AG09309 (cell line): ENCODE data around the gene RHOT1.
"Not testable (repeated sequence)": the region's sequence is repeated elsewhere in the genome, so short reads cannot be mapped to it uniquely, and the experiment has no call there.

Experiments
- DNase-seq: peaks from one replicate; pipeline ENCODE4 v3.0.0-alpha.2; 2010; ENCODE audit warnings: low read depth
- H3K4me3 ChIP-seq: 2 replicates; pipeline ENCODE4 v1.5.1; 2011; ENCODE audit warnings: mild to moderate bottlenecking, low read depth, low read length, moderate library complexity; ENCODE audit not compliant: control insufficient read depth
- TF ChIP-seq, protein P1 (sequence below): IDR thresholded peaks from 2 replicates; pipeline ENCODE4 v1.5.1; 2011; ENCODE audit warnings: mild to moderate bottlenecking, low read depth, low read length, inconsistent platforms; ENCODE audit not compliant: insufficient read depth, control insufficient read depth; ENCODE audit errors: missing control alignments

RHOT1 gene

DNA sequence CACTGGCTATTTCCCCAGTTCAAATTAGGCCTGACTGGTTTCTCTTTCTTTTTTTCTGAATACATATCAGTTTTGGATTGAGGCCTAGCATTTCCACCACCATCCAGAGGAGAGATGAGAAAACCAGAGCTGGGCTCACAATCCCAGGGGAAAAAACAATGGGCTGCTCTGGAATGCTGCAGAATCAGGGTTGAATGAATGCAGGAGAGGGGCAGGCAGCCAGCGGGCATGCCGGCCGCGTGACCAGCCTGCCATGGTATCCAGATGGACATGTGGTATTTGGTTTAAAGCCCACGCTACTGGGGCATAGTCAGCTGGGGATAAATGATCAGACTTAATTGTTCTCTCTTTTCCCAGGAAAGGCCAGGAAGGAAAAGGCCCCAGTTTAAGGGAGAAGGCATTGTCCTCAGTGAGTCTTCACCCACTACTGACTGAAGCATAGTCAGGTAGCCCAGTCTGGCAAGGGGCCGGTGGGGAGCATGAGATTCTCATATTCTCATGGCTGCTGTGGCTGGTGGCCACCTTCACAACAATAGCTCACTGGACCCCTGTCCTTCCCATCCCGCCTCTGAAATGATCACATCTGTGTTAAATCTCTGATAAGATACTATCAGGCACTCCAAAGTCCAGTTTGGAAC is 38.7 kb upstream of the RHOT1 start:
- DNase-seq, result no peak
- H3K4me3 ChIP-seq, result no peak overlapping the region
- TF ChIP-seq, protein P1, sequence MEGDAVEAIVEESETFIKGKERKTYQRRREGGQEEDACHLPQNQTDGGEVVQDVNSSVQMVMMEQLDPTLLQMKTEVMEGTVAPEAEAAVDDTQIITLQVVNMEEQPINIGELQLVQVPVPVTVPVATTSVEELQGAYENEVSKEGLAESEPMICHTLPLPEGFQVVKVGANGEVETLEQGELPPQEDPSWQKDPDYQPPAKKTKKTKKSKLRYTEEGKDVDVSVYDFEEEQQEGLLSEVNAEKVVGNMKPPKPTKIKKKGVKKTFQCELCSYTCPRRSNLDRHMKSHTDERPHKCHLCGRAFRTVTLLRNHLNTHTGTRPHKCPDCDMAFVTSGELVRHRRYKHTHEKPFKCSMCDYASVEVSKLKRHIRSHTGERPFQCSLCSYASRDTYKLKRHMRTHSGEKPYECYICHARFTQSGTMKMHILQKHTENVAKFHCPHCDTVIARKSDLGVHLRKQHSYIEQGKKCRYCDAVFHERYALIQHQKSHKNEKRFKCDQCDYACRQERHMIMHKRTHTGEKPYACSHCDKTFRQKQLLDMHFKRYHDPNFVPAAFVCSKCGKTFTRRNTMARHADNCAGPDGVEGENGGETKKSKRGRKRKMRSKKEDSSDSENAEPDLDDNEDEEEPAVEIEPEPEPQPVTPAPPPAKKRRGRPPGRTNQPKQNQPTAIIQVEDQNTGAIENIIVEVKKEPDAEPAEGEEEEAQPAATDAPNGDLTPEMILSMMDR, result no peak

DNA sequence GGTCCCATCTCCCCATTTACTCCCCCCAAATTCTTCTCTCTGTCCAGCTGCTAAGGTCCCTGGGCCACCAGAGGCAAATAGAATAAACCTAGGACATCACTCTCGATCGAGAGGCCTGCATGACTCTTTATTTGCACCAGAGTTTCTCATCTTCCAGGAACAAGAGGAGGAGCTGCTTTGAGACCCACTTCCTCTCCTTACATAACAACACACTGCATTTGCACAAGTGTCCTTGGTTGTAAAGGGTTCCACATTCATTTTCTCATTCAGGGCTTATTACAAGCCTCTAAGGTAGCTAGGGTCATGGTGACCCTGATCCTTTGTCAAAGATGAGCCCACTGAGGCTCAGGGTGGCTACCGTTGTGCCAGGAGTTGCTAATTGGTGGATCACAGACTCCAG is 38.1 kb upstream of the RHOT1 start:
- no peak overlapping the region for H3K4me3 ChIP-seq
- no peak for DNase-seq
- TF ChIP-seq, protein P1, result no peak

DNA sequence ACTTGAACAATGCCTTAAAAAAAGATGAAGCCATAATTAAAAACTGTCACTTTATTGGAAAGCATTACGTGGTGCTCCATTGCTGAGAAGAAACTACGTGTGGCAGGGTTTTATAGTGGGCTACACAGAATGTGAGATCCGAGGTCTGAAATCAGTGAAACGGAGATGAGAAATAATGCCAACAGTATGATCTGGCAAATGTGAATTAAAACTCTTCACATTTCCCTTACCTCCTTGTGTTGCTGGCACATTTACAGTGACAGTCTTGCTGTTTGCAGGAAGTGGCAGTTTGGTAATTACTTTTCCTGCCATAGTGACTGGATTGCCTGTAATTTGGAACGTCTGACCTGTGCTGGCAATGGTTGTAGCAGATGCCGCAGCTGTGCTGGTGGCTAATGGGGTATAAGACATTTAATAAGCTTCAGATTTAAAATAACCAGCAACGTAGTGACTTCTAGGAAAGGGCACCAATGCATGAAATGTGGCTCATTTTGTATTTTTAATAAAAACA is 35.8 kb upstream of the RHOT1 start:
- not testable (repeated sequence) for H3K4me3 ChIP-seq

DNA sequence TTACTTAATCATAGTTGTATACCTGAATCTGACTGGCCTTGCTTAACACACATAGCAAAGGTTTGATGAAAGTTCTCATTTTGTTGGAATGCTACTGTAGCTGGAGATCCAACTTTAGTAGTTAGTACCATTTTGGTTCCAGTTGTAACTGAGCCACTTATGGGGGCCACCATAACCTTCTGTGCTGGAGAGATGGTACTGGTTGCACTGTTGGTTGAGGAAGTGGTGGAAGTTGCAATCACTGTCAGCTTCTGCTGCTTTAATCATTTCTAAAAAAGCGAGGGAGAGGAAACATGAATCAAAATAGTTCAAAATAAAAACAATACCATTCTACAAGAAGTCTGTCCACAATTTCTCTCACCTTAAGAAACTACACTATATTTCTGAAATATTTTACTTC is 35.1 kb upstream of the RHOT1 start:
- H3K4me3 ChIP-seq, DNase-seq: not testable (repeated sequence)

More for the DNA sequence above, 35.8 kb upstream of the RHOT1 start:
- not testable (repeated sequence) for DNase-seq

DNA sequence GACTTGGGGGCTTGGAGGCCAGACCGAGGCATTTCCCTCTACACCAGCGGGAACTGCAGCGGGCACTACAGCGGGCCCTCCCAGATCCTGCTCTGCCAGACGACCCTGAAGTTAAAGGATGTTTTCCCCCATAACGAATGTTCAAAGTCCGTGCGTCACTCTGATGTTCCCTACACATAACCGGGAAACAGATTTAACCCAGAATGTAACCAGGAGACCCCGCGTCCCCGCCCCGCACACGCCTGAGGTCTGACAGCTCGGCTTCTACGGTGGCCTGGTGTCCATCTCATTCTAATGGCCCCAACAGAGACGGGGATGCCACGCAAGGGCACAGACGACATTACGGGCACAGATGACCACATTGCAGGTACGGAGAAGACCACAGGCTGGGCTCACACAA is 31.7 kb upstream of the RHOT1 start:
- no peak for DNase-seq
- H3K4me3 ChIP-seq, result no peak overlapping the region
- TF ChIP-seq, protein P1, result no peak

DNA sequence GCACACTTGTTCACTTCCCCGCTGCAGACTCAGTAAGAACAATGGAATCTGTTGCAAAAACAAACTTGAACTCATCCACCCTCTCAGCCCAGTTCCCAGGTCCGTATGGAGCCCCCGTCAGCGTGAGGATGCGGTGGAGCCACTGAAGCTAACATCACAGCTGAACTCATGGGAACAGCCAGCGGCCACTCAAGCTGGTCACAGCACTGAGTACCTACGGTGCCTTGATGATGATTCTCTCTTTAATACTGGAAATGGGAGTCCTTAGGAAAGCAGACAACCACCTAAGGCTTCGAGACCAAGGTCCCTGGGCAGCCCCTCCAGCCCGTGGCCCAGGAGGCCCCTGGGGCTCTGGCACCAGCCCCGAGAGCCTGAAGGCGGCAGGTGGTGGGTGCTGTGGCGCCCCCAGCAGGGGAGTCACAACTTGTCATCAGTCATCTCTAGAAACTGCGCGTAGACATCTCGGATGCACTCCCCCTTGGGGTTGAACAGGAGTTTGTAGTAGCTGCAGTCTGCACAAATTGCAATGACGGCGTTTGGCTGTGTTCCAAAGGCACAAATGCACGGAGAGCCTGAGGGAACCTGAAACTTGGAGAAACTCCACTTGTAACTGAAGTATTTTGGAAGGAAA is 31.0 kb upstream of the RHOT1 start:
- no peak overlapping the region for H3K4me3 ChIP-seq
- TF ChIP-seq, protein P1, result peak; percentile 32
- DNase-seq, result no peak

DNA sequence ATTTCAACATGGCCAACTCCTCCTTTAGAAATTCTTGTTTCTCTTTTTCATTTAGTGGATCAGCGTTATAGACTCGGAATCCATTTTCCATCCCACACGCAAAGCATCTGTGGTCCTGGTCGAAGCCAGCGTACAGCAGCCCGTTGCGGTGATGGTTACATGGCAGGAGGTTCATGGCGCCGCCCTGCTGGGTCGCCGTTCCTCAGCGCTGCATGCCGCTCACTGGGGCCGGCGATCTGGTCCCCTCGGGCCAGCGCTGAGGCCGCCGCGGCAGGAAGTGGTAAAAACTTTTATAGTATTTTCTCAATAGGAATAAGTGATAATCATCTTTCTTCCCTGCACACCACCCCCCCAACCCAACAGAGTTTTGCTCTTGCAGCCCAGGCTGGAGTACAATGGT is 29.9 kb upstream of the RHOT1 start:
- TF ChIP-seq, protein P1, result no peak
- no peak overlapping the region for H3K4me3 ChIP-seq
- DNase-seq, result no peak
